HG02759 (cell line): Measurements from ENCODE around the gene MRPL52.
"Not testable (repeated sequence)": the region's sequence is repeated elsewhere in the genome, so short reads cannot be mapped to it uniquely, and the experiment has no call there.

Experiments
- ATAC-seq: cut with Tn5 transposase; IDR thresholded peaks from one replicate; pipeline ENCODE4 v1.9.1; 2021; ENCODE audit warnings: mild to moderate bottlenecking, moderate library complexity; ENCODE audit not compliant: unreplicated experiment

Gene MRPL52

DNA sequence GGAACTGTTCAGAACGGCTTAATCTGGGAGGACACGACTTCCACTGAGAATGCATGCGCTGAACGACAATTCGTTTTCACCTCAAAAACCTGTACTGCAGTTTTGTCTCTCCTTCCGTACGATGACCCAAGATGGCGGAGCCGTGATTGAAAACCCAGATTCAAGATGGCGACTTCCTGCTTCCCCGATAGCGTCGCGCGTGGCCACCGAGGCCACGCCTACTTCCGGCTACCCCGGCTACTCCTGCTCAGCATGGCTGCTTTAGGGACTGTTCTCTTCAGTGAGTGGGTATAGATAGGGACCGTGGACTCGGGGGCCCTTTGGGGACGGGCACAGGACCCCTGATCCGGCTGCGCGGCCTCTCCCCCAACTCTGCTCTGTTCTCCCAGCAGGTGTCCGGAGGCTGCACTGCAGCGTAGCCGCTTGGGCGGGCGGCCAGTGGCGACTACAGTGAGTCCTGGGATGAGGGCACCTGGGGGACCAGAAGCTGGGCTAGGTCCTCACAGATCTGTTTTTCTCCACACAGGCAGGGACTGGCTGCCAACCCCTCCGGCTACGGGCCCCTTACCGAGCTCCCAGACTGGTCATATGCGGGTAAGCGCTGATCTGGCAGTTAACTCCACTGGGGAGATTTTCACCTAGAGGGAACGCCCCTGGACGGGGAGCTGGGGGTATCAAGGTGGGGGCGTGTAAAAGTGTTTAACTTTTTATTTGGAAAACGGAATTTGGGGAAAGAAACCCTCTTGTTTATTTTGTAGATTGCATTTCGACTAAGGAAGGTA is at the start of gene MRPL52:
Gene MRPL52 (plus strand): TSS at position 227 of the 782 bp plus-strand sequence. CDS start 26 bp downstream, at position 253.
- peak; percentile 94 for ATAC-seq

- ATAC-seq, result no peak
These were observed 49.5 kb upstream of the MRPL52 start for GRCh38 chr14:22780105-22780679.

DNA sequence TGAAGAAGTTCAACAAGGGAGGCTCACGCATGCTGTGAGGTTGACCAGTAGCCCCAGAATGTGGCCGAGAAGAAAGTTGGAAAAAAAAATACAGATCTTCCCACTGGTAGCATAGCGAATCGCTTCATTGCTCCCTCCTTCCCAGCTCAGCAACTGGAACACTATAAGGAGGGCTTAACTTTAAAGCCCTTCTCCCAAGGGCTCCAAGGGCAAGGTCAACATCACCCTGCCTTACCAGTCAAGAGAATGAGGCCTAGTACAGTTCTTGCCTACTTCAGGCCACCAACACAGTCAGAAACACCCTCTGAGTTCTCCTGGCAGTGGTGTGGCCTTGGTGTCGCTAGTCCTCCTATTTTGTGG is 48.8 kb upstream of the MRPL52 start:
- no peak for ATAC-seq

DNA sequence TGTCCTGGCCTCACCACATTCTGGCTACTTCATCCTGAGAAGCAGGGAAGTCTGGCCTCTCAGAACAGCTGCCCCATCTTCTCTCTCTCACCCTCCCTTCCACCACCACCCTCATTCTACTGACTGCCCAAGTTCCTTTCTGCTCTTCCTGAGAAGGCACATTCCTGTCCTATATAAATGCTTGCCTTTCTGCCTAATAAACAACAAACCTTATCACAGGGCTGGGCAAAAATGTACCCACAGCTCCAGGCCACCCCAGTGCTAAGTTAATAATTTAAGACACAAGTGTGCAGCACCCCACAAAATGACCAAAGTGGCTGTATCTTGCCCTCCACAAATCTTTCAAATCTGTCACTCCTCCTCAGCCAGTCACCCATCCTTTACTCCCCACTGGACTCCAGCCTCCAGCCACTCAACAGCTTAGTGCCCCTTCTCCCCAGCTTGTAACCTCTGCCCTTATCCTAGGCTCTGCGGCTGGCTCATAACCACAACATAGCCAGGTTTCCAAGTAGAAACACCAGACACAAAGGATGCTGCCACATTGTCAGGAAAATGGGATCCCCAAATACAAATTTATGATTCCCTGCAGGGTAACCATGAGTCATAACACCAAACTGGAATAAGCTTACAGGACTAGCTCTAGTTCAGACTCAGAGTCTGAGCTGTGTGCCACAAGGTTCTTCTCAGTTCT is 48.2 kb upstream of the MRPL52 start:
- ATAC-seq, result no peak

DNA sequence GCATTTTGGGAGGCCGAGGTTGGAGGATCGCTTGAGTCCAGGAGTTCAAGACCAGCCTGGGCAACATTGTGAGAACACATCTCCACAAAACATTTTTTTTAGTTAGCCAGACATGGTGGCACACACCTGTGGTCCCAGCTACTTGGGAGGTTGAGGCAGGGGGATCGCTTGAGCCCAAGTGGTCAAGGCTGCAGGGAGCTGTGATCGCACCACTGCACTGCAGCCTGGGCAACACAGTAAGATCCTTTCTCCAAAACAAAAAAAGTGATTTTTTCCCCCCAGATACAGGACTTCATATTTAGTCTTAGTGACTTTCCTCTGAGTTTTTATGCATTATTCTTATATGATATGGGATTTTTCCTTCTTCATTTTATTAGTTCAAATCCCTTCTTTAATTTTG is 43.0 kb upstream of the MRPL52 start:
- no peak for ATAC-seq

DNA sequence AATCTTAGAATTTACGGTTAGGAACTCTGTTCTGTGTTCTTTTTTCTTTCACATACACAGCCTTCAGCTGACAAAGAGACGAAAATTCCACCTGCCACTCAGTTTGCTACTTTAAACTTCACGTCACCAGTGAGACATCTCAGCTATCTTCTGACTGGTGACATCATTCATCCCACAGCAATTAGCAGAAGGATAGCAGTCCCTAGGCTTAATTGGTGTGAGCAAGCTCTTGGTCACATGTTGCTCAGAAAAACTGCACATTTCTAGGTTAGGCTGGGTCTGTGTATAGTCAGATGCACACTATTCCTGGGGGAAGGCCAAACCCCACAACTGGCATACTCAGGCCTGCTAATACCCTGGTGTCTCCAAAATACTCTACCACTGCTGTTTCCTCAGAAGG is 38.4 kb upstream of the MRPL52 start:
- ATAC-seq, result no peak

DNA sequence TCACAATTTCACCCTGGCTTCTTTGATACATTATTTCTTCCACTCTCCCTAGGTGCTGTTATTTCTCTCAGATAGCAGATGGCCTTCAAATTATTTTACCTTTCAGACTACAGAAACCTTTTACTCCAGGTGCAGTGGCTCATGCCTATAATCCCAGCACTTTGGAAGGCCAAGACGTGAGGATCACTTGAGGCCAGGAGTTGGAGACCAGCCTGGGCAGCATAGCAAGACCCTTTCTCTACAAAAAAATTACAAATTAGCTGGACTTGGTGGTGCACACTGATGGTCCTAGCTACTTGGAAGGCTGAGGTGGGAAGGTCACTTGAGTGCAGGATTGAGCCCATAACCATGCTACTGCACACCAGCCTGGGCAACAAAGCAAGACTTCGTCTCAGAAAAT is 37.5 kb upstream of the MRPL52 start:
- ATAC-seq, result no peak

- ATAC-seq, result not testable (repeated sequence)
These were observed 36.1 kb upstream of the MRPL52 start for GRCh38 chr14:22793550-22793949.

DNA sequence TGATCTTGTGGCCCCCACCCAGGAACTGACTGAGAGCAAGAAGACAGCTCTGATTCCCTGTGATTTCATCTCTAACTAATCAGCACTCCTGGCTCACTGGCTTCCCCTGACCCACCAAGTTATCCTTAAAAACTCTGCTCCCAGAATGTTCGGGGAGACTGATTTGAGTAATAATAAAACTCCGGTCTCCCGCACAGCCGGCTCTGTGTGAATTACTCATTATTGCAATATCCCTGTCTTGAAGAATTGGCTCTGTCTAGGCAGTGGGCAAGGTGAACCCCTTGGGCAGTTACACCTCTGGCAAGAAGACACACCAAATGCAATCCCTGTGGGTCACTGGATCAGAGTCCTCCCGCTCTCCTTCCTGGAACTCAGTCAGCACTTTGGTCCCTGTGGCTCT is 35.7 kb upstream of the MRPL52 start:
- ATAC-seq, result no peak

- peak; percentile 47 for ATAC-seq
These were observed 35.1 kb upstream of the MRPL52 start for GRCh38 chr14:22794551-22794951.

GRCh38 chr14:22796087-22796707 is 33.5 kb upstream of the MRPL52 start:
- peak; percentile 65 for ATAC-seq

GRCh38 chr14:22797017-22797917 is 32.4 kb upstream of the MRPL52 start:
- no peak for ATAC-seq

DNA sequence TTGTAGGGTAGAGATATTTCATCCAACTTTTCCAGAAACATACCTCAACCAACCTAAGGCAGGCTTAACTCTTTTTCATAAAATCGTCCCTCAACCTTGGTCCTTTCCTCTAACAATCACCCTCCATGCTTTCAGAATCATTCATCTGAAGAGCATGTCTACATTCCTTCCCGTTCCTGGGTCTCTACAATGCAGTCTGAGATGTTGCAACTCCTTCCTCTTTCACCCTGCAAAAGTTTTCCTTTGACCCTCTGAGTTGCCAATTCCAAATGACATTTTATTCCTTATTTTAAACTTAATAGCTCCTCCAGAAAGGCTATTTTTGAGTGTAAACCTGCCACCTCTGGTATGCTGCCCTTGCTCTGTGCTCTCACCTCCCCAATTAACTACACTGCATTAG is 31.2 kb upstream of the MRPL52 start:
- no peak for ATAC-seq

DNA sequence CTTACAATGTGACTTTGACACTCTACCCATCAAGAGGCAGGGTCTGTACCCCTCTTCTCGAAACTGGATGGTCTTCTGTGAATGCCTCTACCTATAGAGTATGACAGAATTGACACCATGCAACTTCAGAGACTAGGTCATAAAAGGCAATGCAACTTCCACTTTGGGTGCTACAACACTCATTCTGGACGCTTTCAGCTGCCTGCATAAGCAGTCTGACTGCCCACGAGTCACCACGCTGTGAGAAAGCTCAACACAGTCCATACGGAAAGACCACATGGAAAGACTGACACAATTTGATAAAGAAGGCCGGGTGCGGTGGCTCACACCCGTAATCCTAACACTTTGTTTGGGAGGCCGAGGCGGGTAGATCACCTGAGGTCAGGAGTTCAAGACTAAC is 29.3 kb upstream of the MRPL52 start:
- ATAC-seq, result no peak

GRCh38 chr14:22801716-22802115 is 28.0 kb upstream of the MRPL52 start:
- ATAC-seq, result no peak

GRCh38 chr14:22802860-22803686 is 26.6 kb upstream of the MRPL52 start:
- peak; percentile 53 for ATAC-seq

DNA sequence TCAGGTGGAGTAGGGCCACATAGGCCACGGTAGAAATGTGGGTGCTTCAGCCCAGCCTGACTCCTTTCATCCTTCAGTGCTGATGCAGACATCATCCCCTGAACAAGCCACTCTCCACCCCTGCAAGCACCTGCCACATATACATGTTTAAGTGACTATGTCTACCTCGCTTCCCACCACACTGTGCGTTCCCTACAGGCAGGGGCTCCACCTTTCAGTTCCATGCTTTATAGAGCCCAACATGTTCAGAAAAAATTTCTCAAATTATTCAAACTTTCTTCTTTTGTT is 26.1 kb upstream of the MRPL52 start:
- peak; percentile 42 for ATAC-seq

DNA sequence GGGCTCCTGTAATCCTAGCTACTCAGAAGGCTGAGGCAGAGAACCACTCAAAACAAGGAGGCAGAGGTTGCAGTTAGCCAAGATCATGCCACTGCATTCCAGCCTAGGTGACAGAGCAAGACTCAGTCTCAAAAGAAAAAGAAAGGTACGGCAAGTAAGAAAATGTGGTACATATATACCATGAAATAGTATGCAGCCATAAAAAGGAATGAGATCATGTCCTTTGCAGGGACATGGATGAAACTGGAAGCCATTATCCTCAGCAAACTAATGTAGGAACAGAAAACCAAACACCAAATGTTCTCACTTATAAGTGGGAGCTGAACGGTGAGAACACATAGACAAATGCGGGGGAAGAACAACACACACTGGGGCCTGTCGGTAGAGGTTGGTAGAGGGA is 24.5 kb upstream of the MRPL52 start:
- ATAC-seq, result not testable (repeated sequence)

GRCh38 chr14:22807432-22808087 is 22.1 kb upstream of the MRPL52 start:
- no peak for ATAC-seq
